ENCODE data around the gene TRPM3.

DNA sequence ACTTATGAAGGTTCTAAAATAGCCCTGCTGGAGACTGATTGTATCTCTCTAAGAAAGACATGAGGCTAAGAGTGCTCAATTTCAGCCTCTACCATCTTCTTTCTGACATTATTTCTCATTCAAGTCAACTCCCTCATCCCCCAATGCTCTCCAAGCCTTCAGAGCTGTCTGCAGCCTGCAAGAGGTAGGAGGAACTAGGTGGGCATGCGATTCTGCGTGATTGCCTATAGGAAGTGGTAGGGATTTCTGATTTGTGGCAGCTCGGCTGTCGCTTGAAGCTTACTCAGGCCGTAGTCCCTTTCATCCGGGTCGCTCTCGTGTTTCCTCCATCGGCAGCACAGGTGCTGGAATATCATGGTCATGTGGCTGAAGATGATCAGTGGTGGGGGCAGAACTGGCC lies 568.9 kb downstream of the TRPM3 start:
- TF ChIP-seq, protein P1, sequence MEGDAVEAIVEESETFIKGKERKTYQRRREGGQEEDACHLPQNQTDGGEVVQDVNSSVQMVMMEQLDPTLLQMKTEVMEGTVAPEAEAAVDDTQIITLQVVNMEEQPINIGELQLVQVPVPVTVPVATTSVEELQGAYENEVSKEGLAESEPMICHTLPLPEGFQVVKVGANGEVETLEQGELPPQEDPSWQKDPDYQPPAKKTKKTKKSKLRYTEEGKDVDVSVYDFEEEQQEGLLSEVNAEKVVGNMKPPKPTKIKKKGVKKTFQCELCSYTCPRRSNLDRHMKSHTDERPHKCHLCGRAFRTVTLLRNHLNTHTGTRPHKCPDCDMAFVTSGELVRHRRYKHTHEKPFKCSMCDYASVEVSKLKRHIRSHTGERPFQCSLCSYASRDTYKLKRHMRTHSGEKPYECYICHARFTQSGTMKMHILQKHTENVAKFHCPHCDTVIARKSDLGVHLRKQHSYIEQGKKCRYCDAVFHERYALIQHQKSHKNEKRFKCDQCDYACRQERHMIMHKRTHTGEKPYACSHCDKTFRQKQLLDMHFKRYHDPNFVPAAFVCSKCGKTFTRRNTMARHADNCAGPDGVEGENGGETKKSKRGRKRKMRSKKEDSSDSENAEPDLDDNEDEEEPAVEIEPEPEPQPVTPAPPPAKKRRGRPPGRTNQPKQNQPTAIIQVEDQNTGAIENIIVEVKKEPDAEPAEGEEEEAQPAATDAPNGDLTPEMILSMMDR (IDR thresholded peaks at IDR 0.05): no peak
- TF ChIP-seq SIN3A (IDR thresholded peaks at IDR 0.05; ENCODE audit: borderline replicate concordance, insufficient read depth, low read depth, low read length): no peak

Measured in Panc1 (cell line).